ENCODE measurements around the gene PCDH15. TPM values are rescaled to one million over a fixed set of nuclear protein-coding genes. Genes with fewer than 3 reads are reported as not detected.

The PCDH15 gene
- total RNA-seq, 1 donor from 2014 or later: not detected

GRCh38 chr10:54120806-54121205, 680.2 kb downstream of the PCDH15 start:
- Mint-ChIP-seq H3K36me3 (ENCODE audit: low read depth) (no peaks in the 10 kb centered on the region), H3K27me3 (no peaks in the 10 kb centered on the region), H3K4me3 (no peak overlapping the region), H3K27ac (no peak overlapping the region), H3K4me1 (no peaks in the 10 kb centered on the region), H3K9me3 (peaks cover 4% of the 10 kb centered on the region)
- ChIA-PET CTCF (no interaction called here), POLR2A (no interaction called here)
- TF ChIP-seq CTCF (IDR thresholded peaks at IDR 0.05): no peak
- ATAC-seq (ENCODE audit: low read depth) (no peak), DNase-seq (no peak)
- intact Hi-C loops (cut with micrococcal nuclease): no loop called here

- intact Hi-C loops (cut with micrococcal nuclease): no loop called here
Measured at GRCh38 chr10:54108961-54109360, 692.1 kb downstream of the PCDH15 start.

GRCh38 chr10:54096892-54097291, 704.1 kb downstream of the PCDH15 start:
- ATAC-seq (ENCODE audit: low read depth) (no peak), DNase-seq (no peak)
- Mint-ChIP-seq H3K4me1 (no peaks in the 10 kb centered on the region), H3K27me3 (no peaks in the 10 kb centered on the region), H3K27ac (no peak overlapping the region), H3K9me3 (peaks cover 3% of the 10 kb centered on the region), H3K36me3 (ENCODE audit: low read depth) (no peaks in the 10 kb centered on the region), H3K4me3 (no peak overlapping the region)
- intact Hi-C loops (cut with micrococcal nuclease): no loop called here
- ChIA-PET CTCF (no interaction called here), POLR2A (no interaction called here)
- TF ChIP-seq CTCF (IDR thresholded peaks at IDR 0.05): no peak

More at GRCh38 chr10:54108961-54109360, 692.1 kb downstream of the PCDH15 start:
- no peak for TF ChIP-seq CTCF (IDR thresholded peaks at IDR 0.05)
- ChIA-PET POLR2A (no interaction called here), CTCF (no interaction called here)
- ATAC-seq (ENCODE audit: low read depth): no peak
- H3K36me3 Mint-ChIP-seq (ENCODE audit: low read depth): no peaks in the 10 kb centered on the region
- H3K4me1 Mint-ChIP-seq: no peaks in the 10 kb centered on the region
- DNase-seq: no peak
- H3K27ac Mint-ChIP-seq: no peak overlapping the region
- H3K4me3 Mint-ChIP-seq: no peak overlapping the region
- peaks cover 3% of the 10 kb centered on the region for H3K9me3 Mint-ChIP-seq
- no peaks in the 10 kb centered on the region for H3K27me3 Mint-ChIP-seq

GRCh38 chr10:54094321-54094720, 706.7 kb downstream of the PCDH15 start:
- POLR2A ChIA-PET: no interaction called here
- Mint-ChIP-seq H3K36me3 (ENCODE audit: low read depth) (no peaks in the 10 kb centered on the region), H3K27me3 (no peaks in the 10 kb centered on the region), H3K9me3 (peaks cover 3% of the 10 kb centered on the region), H3K4me1 (no peaks in the 10 kb centered on the region), H3K4me3 (no peak overlapping the region), H3K27ac (no peak overlapping the region)
- ATAC-seq (ENCODE audit: low read depth) (no peak), DNase-seq (no peak)
- CTCF ChIA-PET: no interaction called here
- intact Hi-C loops (cut with micrococcal nuclease): no loop called here
- no peak for TF ChIP-seq CTCF (IDR thresholded peaks at IDR 0.05)

GRCh38 chr10:54091237-54091636, 709.8 kb downstream of the PCDH15 start:
- Mint-ChIP-seq H3K4me1 (no peaks in the 10 kb centered on the region), H3K36me3 (ENCODE audit: low read depth) (no peaks in the 10 kb centered on the region), H3K27ac (no peak overlapping the region), H3K27me3 (no peaks in the 10 kb centered on the region), H3K9me3 (peaks cover 5% of the 10 kb centered on the region), H3K4me3 (no peak overlapping the region)
- TF ChIP-seq CTCF (IDR thresholded peaks at IDR 0.05): no peak
- no peak for DNase-seq
- no peak for ATAC-seq (ENCODE audit: low read depth)
- intact Hi-C loops (cut with micrococcal nuclease): no loop called here
- CTCF ChIA-PET: no interaction called here
- POLR2A ChIA-PET: no interaction called here
